Lung (tissue), 12 donors: ENCODE data around the gene NKAIN2. TPM values are rescaled to one million over a fixed set of nuclear protein-coding genes. Genes with fewer than 3 reads are reported as not detected.

Experiments
- ATAC-seq: fragments of 200-7000 bp; cut with Tn5 transposase; one replicate; pipeline ENCODE4 v1.9.1; 2020; ENCODE audit warnings: moderate number of reproducible peaks; ENCODE audit not compliant: insufficient read depth, low FRiP score
- DNase-seq, 3 donors: peaks; one replicate each; pipeline ENCODE4 v3.0.0-alpha.2; 2013 to 2017
- H3K27ac ChIP-seq, 2 donors: one replicate each; pipeline ENCODE4 v1.5.1; 2013; ENCODE audit warnings: mild to moderate bottlenecking in 2 of 2, moderate library complexity in 2 of 2, control low read depth in 1 of 2, inconsistent platforms in 1 of 2, low read depth in 1 of 2, low read length in 1 of 2
- H3K27me3 ChIP-seq, 3 donors: one replicate each; pipeline ENCODE4 v1.5.1; 2013; ENCODE audit warnings: low read length in 2 of 3; ENCODE audit not compliant: control insufficient read depth in 3 of 3, insufficient read depth in 3 of 3
- H3K36me3 ChIP-seq, 4 donors: one replicate each; pipeline ENCODE4 v1.5.1; 2013; ENCODE audit warnings: low read length in 4 of 4, mild to moderate bottlenecking in 1 of 4, moderate library complexity in 1 of 4; ENCODE audit not compliant: control insufficient read depth in 4 of 4, insufficient read depth in 4 of 4
- H3K4me1 ChIP-seq, 5 donors: one replicate each; pipeline ENCODE4 v1.5.1; 2013; ENCODE audit warnings: low read length in 5 of 5, mild to moderate bottlenecking in 2 of 5, moderate library complexity in 1 of 5; ENCODE audit not compliant: control insufficient read depth in 5 of 5, insufficient read depth in 5 of 5
- H3K4me3 ChIP-seq: one replicate; pipeline ENCODE4 v1.5.1; 2013; ENCODE audit warnings: mild to moderate bottlenecking, control low read depth, moderate library complexity
- H3K9ac ChIP-seq, 2 donors: one replicate each; pipeline ENCODE4 v1.5.1; 2013; ENCODE audit warnings: low read length in 2 of 2, control low read depth in 1 of 2; ENCODE audit not compliant: insufficient read depth in 1 of 2
- H3K9me3 ChIP-seq, 4 donors: one replicate each; pipeline ENCODE4 v1.5.1; 2013; ENCODE audit warnings: low read length in 3 of 4, mild to moderate bottlenecking in 1 of 4, moderate library complexity in 1 of 4; ENCODE audit not compliant: control insufficient read depth in 4 of 4, insufficient read depth in 3 of 4
- CTCF ChIP-seq: IDR thresholded peaks from 2 replicates; pipeline ENCODE4 v1.5.1; 2012; ENCODE audit warnings: mild to moderate bottlenecking; ENCODE audit errors: control extremely low read depth, extremely low read depth
- WGBS, 2 donors: extraction: QIAGEN DNeasy Blood & Tissue Kit; methylation state at CpG; one replicate each; pipeline ENCODE4 v1.1.7; 2013; 5-methylcytosine and 5-hydroxymethylcytosine counted together
- polyA plus RNA-seq, 2 donors: library from polyadenylated mRNA; stranded (reverse); fragments of 200-250 nt; gene quantifications; one replicate each; pipeline ENCODE4 v1.2.1, GENCODE V29; 2013
- total RNA-seq, 2 donors: library from RNA; depleted of rRNA in 1 of 2; stranded (reverse); fragments of >200 nt in 1 of 2; gene quantifications; one replicate each; pipeline ENCODE4 v1.2.1, GENCODE V29; 2014 to 2021
- donor health status: control.
- donor health status: control.
- donor health status: Bipolar disorder and iron deficiency.
- donor health status: healthy.
- donor health status: DM: yes; HTN: yes; CAD: no.

NKAIN2 gene
- total and polyA plus RNA-seq, 4 donors, result 0.01 to 4.4 TPM; not detected in 2

- no peaks in the 10 kb centered on the region for H3K27me3 ChIP-seq
- no peaks in the 10 kb centered on the region for H3K9me3 ChIP-seq
- WGBS, 2 donors, result 50 to 80% methylated on average over 2 of the region's 2 CpGs
These were observed 253.8 kb downstream of the NKAIN2 start for GRCh38 chr6:124057461-124057860.

GRCh38 chr6:124064317-124065113 is 260.9 kb downstream of the NKAIN2 start:
- H3K27ac ChIP-seq, result no peak overlapping the region
- H3K9ac ChIP-seq, result no peak overlapping the region
- no peaks in the 10 kb centered on the region for H3K4me1 ChIP-seq
- DNase-seq (no peak), ATAC-seq (no peak)
- no peaks in the 10 kb centered on the region for H3K9me3 ChIP-seq
- H3K4me3 ChIP-seq, result no peak overlapping the region
- 74 to 84% methylated on average over 3 of the region's 3 CpGs for WGBS, 2 donors
- TF ChIP-seq CTCF, result no peak
- no peaks in the 10 kb centered on the region for H3K27me3 ChIP-seq
- no peaks in the 10 kb centered on the region for H3K36me3 ChIP-seq

More at GRCh38 chr6:124057461-124057860, 253.8 kb downstream of the NKAIN2 start:
- TF ChIP-seq CTCF, result no peak
- H3K27ac ChIP-seq, result no peak overlapping the region
- H3K9ac ChIP-seq, result peak overlapping the region in 1 of 2 donors; percentile 44
- H3K36me3 ChIP-seq, result no peaks in the 10 kb centered on the region
- no peak overlapping the region for H3K4me3 ChIP-seq
- H3K4me1 ChIP-seq, result peaks cover 0 to 9% (median 0%) of the 10 kb centered on the region in 5 donors
- ATAC-seq (no peak), DNase-seq (peak in 1 of 3 donors; percentile 26)

GRCh38 chr6:124066269-124066668 is 262.6 kb downstream of the NKAIN2 start:
- H3K9me3 ChIP-seq, result no peaks in the 10 kb centered on the region
- no peak overlapping the region for H3K9ac ChIP-seq
- DNase-seq (no peak), ATAC-seq (no peak)
- no peaks in the 10 kb centered on the region for H3K4me1 ChIP-seq
- H3K27me3 ChIP-seq, result no peaks in the 10 kb centered on the region
- no peak overlapping the region for H3K27ac ChIP-seq
- H3K36me3 ChIP-seq, result no peaks in the 10 kb centered on the region
- H3K4me3 ChIP-seq, result no peak overlapping the region
- no peak for TF ChIP-seq CTCF
